GM12878 (cell line): Measurements from ENCODE around the gene PRDM12. TPM values are rescaled to one million over a fixed set of nuclear protein-coding genes. Genes with fewer than 3 reads are reported as not detected.

ENCODE experiments used
- ATAC-seq: fragments of 200-7000 bp; cut with Tn5 transposase; 3 replicates; pipeline ENCODE4 v1.9.1; 2020; ENCODE audit warnings: mild to moderate bottlenecking, moderate library complexity
- BruUV-seq: library from RNA; stranded (reverse); fragments of 400-500 nt; replicated peaks from 2 replicates; lab custom pipeline; 2021; lab: Mats Ljungman, UMichigan
- CTCF ChIA-PET: fragments of 300-600 bp; sonication (Branson Sonifier 250); formaldehyde crosslinking; extraction: SDS; loops from one replicate; lab custom pipeline; 2021; ENCODE audit warnings: inconsistent platforms; lab: Yijun Ruan, JAX
- POLR2A ChIA-PET: fragments of 350-600 bp; formaldehyde crosslinking; extraction: SDS; loops from one replicate; lab custom pipeline; 2021; ENCODE audit warnings: inconsistent platforms; lab: Charles Lee
- RAD21 ChIA-PET: fragments of 300-600 bp; sonication (Branson Sonifier 250); formaldehyde crosslinking; loops from one replicate; lab custom pipeline; 2023; ENCODE audit warnings: antibody characterized with exemption; ENCODE audit not compliant: unreplicated experiment; lab: Charles Lee
- SMC1A ChIA-PET: fragments of 300-600 bp; sonication (Branson Sonifier 250); formaldehyde crosslinking; loops from one replicate; lab custom pipeline; 2023; ENCODE audit not compliant: unreplicated experiment, uncharacterized antibody; lab: Charles Lee
- DNase-seq: peaks from one replicate; pipeline ENCODE4 v3.0.0-alpha.2; 2011; ENCODE audit warnings: low read depth, low spot score
- FAIRE-seq: peaks from 3 replicates; lab custom pipeline; 2011; peaks lifted over from hg19 to GRCh38; lab: Jason Lieb, UNC
- H2AFZ ChIP-seq: 2 replicates; pipeline ENCODE4 v1.6.0; 2011; ENCODE audit warnings: low read depth, low read length, control low read depth; ENCODE audit not compliant: control insufficient read depth
- H3K27ac ChIP-seq: 2 replicates; pipeline ENCODE4 v1.5.1; 2011; ENCODE audit warnings: control low read depth; ENCODE audit not compliant: control insufficient read depth, insufficient read depth
- H3K27me3 ChIP-seq, 2 experiments: replicated peaks in 1 of 2; 2 replicates each; pipeline versions ENCODE4 v1.6.0 to v1.6.1; 2011; ENCODE audit warnings: low read length in 1 of 2; ENCODE audit not compliant: control insufficient read depth in 2 of 2, insufficient read depth in 2 of 2
- H3K36me3 ChIP-seq, 2 experiments: 2 replicates each; pipeline ENCODE4 v1.5.1; 2011; ENCODE audit warnings: low read length in 1 of 2; ENCODE audit not compliant: control insufficient read depth in 2 of 2, insufficient read depth in 2 of 2
- H3K4me1 ChIP-seq: 2 replicates; pipeline ENCODE4 v1.6.1; 2011; ENCODE audit warnings: mild to moderate bottlenecking, low read length, moderate library complexity, mixed read lengths; ENCODE audit not compliant: control insufficient read depth, insufficient read depth
- H3K4me2 ChIP-seq: 2 replicates; pipeline ENCODE4 v1.6.0; 2011; ENCODE audit warnings: control low read depth; ENCODE audit not compliant: control insufficient read depth, insufficient read depth
- H3K4me3 ChIP-seq: fragments of 200-600 bp; sonication (generic); 2 replicates; pipeline ENCODE4 v1.5.1; 2016
- H3K79me2 ChIP-seq: 2 replicates; pipeline ENCODE4 v1.6.0; 2011; ENCODE audit warnings: low read length; ENCODE audit not compliant: control insufficient read depth, insufficient read depth
- H3K9ac ChIP-seq: 2 replicates; pipeline ENCODE4 v1.8.0; 2011; ENCODE audit warnings: low read length, control low read depth, mixed read lengths; ENCODE audit not compliant: control insufficient read depth, insufficient read depth
- H3K9me3 ChIP-seq: replicated peaks from 3 replicates; pipeline ENCODE4 v1.5.1; 2011; ENCODE audit warnings: mild to moderate bottlenecking, low read length; ENCODE audit not compliant: control insufficient read depth, insufficient read depth
- H4K20me1 ChIP-seq: 2 replicates; pipeline ENCODE4 v1.6.0; 2011; ENCODE audit not compliant: control insufficient read depth, insufficient read depth
- CREB1 ChIP-seq: IDR thresholded peaks from 2 replicates; pipeline ENCODE4 v1.6.1; 2012; ENCODE audit warnings: low read depth, mild to moderate bottlenecking, inconsistent platforms
- EED ChIP-seq: sonication (generic); IDR thresholded peaks from 2 replicates; pipeline ENCODE4 v1.6.1; 2016; ENCODE audit warnings: antibody characterized with exemption, low read depth
- ESRRA ChIP-seq: IDR thresholded peaks from 2 replicates; pipeline ENCODE4 v1.6.1; 2012; ENCODE audit warnings: mild to moderate bottlenecking, low read length, improper control_type of control experiment
- GABPA ChIP-seq: IDR thresholded peaks from 2 replicates; pipeline ENCODE4 v1.6.1; 2014; ENCODE audit warnings: antibody characterized with exemption, low read depth, mild to moderate bottlenecking, inconsistent platforms
- JUND ChIP-seq: IDR thresholded peaks from 2 replicates; pipeline ENCODE4 v1.6.1; 2012; ENCODE audit warnings: low read depth, mild to moderate bottlenecking, low read length, improper control_type of control experiment, moderate library complexity
- KLF5 ChIP-seq: fragments of 450-650 bp; IDR thresholded peaks from 2 replicates; pipeline ENCODE4 v1.6.1; 2014; ENCODE audit warnings: mild to moderate bottlenecking; ENCODE audit not compliant: partially characterized antibody
- LARP7 ChIP-seq: fragments of 450-650 bp; IDR thresholded peaks from 2 replicates; pipeline ENCODE4 v1.6.1; 2017; ENCODE audit warnings: mild to moderate bottlenecking
- MAX ChIP-seq: IDR thresholded peaks from 2 replicates; pipeline ENCODE4 v1.6.1; 2012; ENCODE audit warnings: low read depth, low read length, improper control_type of control experiment
- MEF2A ChIP-seq: IDR thresholded peaks from 2 replicates; pipeline ENCODE4 v1.6.1; 2011; ENCODE audit warnings: low read depth, mild to moderate bottlenecking, low read length, moderate library complexity; ENCODE audit not compliant: insufficient read depth
- MEF2B ChIP-seq: fragments of 450-650 bp; IDR thresholded peaks from 2 replicates; pipeline ENCODE4 v1.6.1; 2018; ENCODE audit warnings: mild to moderate bottlenecking, moderate library complexity; ENCODE audit not compliant: partially characterized antibody, poor library complexity, severe bottlenecking
- NFYA ChIP-seq: IDR thresholded peaks from 2 replicates; pipeline ENCODE4 v1.6.1; 2011; ENCODE audit warnings: low read depth, mild to moderate bottlenecking, low read length, improper control_type of control experiment, borderline replicate concordance
- NR2C1 ChIP-seq: fragments of 450-650 bp; IDR thresholded peaks from 2 replicates; pipeline ENCODE4 v1.6.1; 2017; ENCODE audit warnings: antibody characterized with exemption, mild to moderate bottlenecking, moderate library complexity
- NR2C2 ChIP-seq: IDR thresholded peaks from 2 replicates; pipeline ENCODE4 v1.6.1; 2011; ENCODE audit warnings: borderline replicate concordance, low read depth; ENCODE audit not compliant: control insufficient read depth, insufficient read length
- POLR2A ChIP-seq: IDR thresholded peaks from 2 replicates; pipeline ENCODE4 v1.6.1; 2011; ENCODE audit warnings: low read depth, mild to moderate bottlenecking, low read length
- POLR2AphosphoS2 ChIP-seq: IDR thresholded peaks from 2 replicates; pipeline ENCODE4 v1.6.1; 2011; ENCODE audit warnings: low read depth, mild to moderate bottlenecking, low read length, improper control_type of control experiment, moderate library complexity
- RB1 ChIP-seq: fragments of 450-650 bp; formaldehyde crosslinking; IDR thresholded peaks from 2 replicates; pipeline ENCODE4 v1.6.1; 2017; ENCODE audit warnings: mild to moderate bottlenecking, borderline replicate concordance
- SMC3 ChIP-seq: IDR thresholded peaks from 2 replicates; pipeline ENCODE4 v1.6.1; 2011; ENCODE audit warnings: low read length, improper control_type of control experiment, borderline replicate concordance
- STAT1 ChIP-seq: fragments of 450-650 bp; conservative IDR thresholded peaks from 2 replicates; pipeline ENCODE4 v1.6.1; 2014; ENCODE audit warnings: antibody characterized with exemption, mild to moderate bottlenecking
- TAF1 ChIP-seq: IDR thresholded peaks from 2 replicates; pipeline ENCODE4 v1.6.1; 2011; ENCODE audit warnings: mild to moderate bottlenecking, low read depth, low read length, borderline replicate concordance
- TCF3 ChIP-seq: IDR thresholded peaks from 2 replicates; pipeline ENCODE4 v1.6.1; 2012; ENCODE audit warnings: low read depth, mild to moderate bottlenecking, low read length, borderline replicate concordance; ENCODE audit not compliant: insufficient read depth
- YY1 ChIP-seq: IDR thresholded peaks from 2 replicates; pipeline ENCODE4 v1.6.1; 2011; ENCODE audit warnings: low read depth, mild to moderate bottlenecking, low read length
- WGBS: methylation state at CpG from one replicate; pipeline ENCODE4 v1.1.6; 2016; ENCODE audit warnings: low lambda C conversion rate; ENCODE audit not compliant: insufficient replicate concordance, insufficient coverage; ENCODE audit errors: missing lambda C conversion rate; 5-methylcytosine and 5-hydroxymethylcytosine counted together
- in situ Hi-C: fragments of 300-500 bp; cut with MboI; formaldehyde crosslinking; loops from 9 replicates; pipeline ENCODE4 v1.14.3; 2018; ENCODE audit warnings: mixed read lengths
- intact Hi-C: fragments of 100-400 bp; cut with micrococcal nuclease; formaldehyde crosslinking; loops from one replicate; pipeline ENCODE4 v1.14.2; 2022; ENCODE audit not compliant: unreplicated experiment
- polyA plus RNA-seq, 11 experiments: library from polyadenylated mRNA; depleted of rRNA in 4 of 11; unstranded in 6 of 11; stranded (reverse) in 5 of 11; fragments of >200 nt; fragmentation: Nextera tagmentation in 4 of 11; fragmentation: Illumina TruSeq in 1 of 11; extraction: Ambion mirVana in 4 of 11; extraction: Trizol in 1 of 11; gene quantifications; 1 replicate in 1 of 11; 2 replicates in 10 of 11; pipeline versions ENCODE4 v1.2.1 to v1.2.3, GENCODE V29; 2011 to 2016; ENCODE audit warnings: inconsistent platforms in 2 of 11, missing spikeins in 2 of 11, low read depth in 1 of 11
- total RNA-seq, 4 experiments: library from RNA; depleted of rRNA in 3 of 4; stranded (reverse); fragments of >200 nt in 3 of 4; fragmentation: Illumina TruSeq in 1 of 4; extraction: Trizol in 1 of 4; gene quantifications; 2 replicates each; pipeline versions ENCODE4 v1.2.1 to v1.2.3, GENCODE V29; 2013 to 2021
- TF ChIP-seq, protein P1 (sequence below): IDR thresholded peaks from 2 replicates; pipeline ENCODE4 v1.6.1; 2011; ENCODE audit warnings: borderline replicate concordance, low read depth, mild to moderate bottlenecking, moderate library complexity, mixed read lengths, low read length; ENCODE audit not compliant: insufficient read depth; ENCODE audit errors: extremely low read length
- TF ChIP-seq, protein P2 (sequence below): IDR thresholded peaks from 2 replicates; pipeline ENCODE4 v1.6.1; 2012; ENCODE audit warnings: low read depth, low read length, improper control_type of control experiment

The PRDM12 gene
- total and polyA plus RNA-seq, 10 of the 15 experiments (the other 5 are each of a cell fraction or from before 2014, with no cell fraction given): not detected

GRCh38 chr9:130693426-130694191 is 29.2 kb downstream of the PRDM12 start, which contains the start of gene EXOSC2:
EXOSC2 (plus strand) TSS chr9:130693780; CDS start chr9:130693792, 12 bp downstream.
- peak; percentile 87 for FAIRE-seq
- TF ChIP-seq POLR2AphosphoS2 (0 out of 2 replicates have a peak, but pooled peaks have one; percentile 55), YY1 (peak; percentile 100), TAF1 (peak; percentile 96), MEF2A (no peak), CREB1 (no peak), POLR2A (peak; percentile 97), TCF3 (no peak), STAT1 (no peak), MEF2B (peak; percentile 33), JUND (no peak), RB1 (peak; percentile 98), ESRRA (no peak), LARP7 (no peak), GABPA (no peak), NR2C1 (peak; percentile 88), NR2C2 (no peak), NFYA (no peak), KLF5 (peak; percentile 48), MAX (peak; percentile 69), SMC3 (no peak), EED (no peak)
- TF ChIP-seq, protein P1, sequence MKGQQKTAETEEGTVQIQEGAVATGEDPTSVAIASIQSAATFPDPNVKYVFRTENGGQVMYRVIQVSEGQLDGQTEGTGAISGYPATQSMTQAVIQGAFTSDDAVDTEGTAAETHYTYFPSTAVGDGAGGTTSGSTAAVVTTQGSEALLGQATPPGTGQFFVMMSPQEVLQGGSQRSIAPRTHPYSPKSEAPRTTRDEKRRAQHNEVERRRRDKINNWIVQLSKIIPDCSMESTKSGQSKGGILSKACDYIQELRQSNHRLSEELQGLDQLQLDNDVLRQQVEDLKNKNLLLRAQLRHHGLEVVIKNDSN: peak; percentile 34
- TF ChIP-seq, protein P2, sequence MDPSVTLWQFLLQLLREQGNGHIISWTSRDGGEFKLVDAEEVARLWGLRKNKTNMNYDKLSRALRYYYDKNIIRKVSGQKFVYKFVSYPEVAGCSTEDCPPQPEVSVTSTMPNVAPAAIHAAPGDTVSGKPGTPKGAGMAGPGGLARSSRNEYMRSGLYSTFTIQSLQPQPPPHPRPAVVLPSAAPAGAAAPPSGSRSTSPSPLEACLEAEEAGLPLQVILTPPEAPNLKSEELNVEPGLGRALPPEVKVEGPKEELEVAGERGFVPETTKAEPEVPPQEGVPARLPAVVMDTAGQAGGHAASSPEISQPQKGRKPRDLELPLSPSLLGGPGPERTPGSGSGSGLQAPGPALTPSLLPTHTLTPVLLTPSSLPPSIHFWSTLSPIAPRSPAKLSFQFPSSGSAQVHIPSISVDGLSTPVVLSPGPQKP: no peak

More at GRCh38 chr9:130693426-130694191, 29.2 kb downstream of the PRDM12 start, which contains the start of gene EXOSC2:
- intact Hi-C loops: no loop called here
- POLR2A ChIA-PET: interaction anchor here (0.5 to 1.4 kb wide), 10 partner anchors 11 to 1661 kb away, joined by 3 to 7 read pairs (median 4); partner anchors contain the start of genes FUBP3 and SETX
- peak; percentile 92 for DNase-seq
- Histone ChIP-seq H4K20me1 (no peaks in the 10 kb centered on the region), H2AFZ (peak within 1 kb of the TSS; percentile 91), H3K79me2 (peaks cover 37% of the 10 kb centered on the region), H3K27me3 (no peaks in the 10 kb centered on the region), H3K27ac (peak within 1 kb of the TSS; percentile 86), H3K4me1 (peaks cover 13% of the 10 kb centered on the region), H3K4me2 (peak within 1 kb of the TSS; percentile 95), H3K36me3 (peaks cover 0 to 18% of the 10 kb centered on the region in 2 experiments), H3K9ac (peak within 1 kb of the TSS; percentile 97), H3K4me3 (peak within 1 kb of the TSS; percentile 98), H3K9me3 (no peaks in the 10 kb centered on the region)
- CTCF ChIA-PET: interaction anchor here (0.5 to 5.1 kb wide), 9 partner anchors 8 to 177 kb away, joined by 3 to 47 read pairs (median 7); no protein-coding TSS in a partner anchor
- ATAC-seq: peak; percentile 99
- 2% methylated on average over 40 of the region's 40 CpGs for WGBS
- BruUV-seq: no TSS peak
- SMC1A ChIA-PET: interaction anchor here (0.6 to 1.5 kb wide), 6 partner anchors 11 to 176 kb away, joined by 3 to 6 read pairs (median 4); partner anchors contain the start of gene FUBP3
- in situ Hi-C loops: no loop called here
- RAD21 ChIA-PET: interaction anchor here (0.6 to 1.2 kb wide), 8 partner anchors 9 to 645 kb away, joined by 3 to 5 read pairs (median 4); no protein-coding TSS in a partner anchor
